Stomach smooth muscle (tissue), 2 donors: ENCODE results near the gene DAB2.
A peak's percentile ranks its signal among the peaks of the same experiment; 100 is the strongest.

ENCODE experiments used
- H3K27ac ChIP-seq: one replicate; pipeline ENCODE4 v1.7.0; 2013; ENCODE audit warnings: mild to moderate bottlenecking, low read length, inconsistent platforms
- H3K27me3 ChIP-seq, 2 donors: one replicate each; pipeline ENCODE4 v1.7.0; 2013; ENCODE audit warnings: low read length in 2 of 2; ENCODE audit not compliant: insufficient read depth in 2 of 2, control insufficient read depth in 1 of 2
- H3K36me3 ChIP-seq, 2 donors: one replicate each; pipeline ENCODE4 v1.7.0; 2013; ENCODE audit warnings: low read length in 2 of 2; ENCODE audit not compliant: control insufficient read depth in 2 of 2, insufficient read depth in 2 of 2
- H3K4me1 ChIP-seq: one replicate; pipeline ENCODE4 v1.7.0; 2013; ENCODE audit warnings: low read length; ENCODE audit not compliant: control insufficient read depth, insufficient read depth
- H3K4me3 ChIP-seq, 2 donors: one replicate each; pipeline ENCODE4 v1.7.0; 2013; ENCODE audit warnings: low read length in 2 of 2
- H3K9ac ChIP-seq, 2 donors: one replicate each; pipeline ENCODE4 v1.7.0; 2013; ENCODE audit warnings: low read length in 2 of 2, mild to moderate bottlenecking in 1 of 2
- H3K9me3 ChIP-seq, 2 donors: one replicate each; pipeline ENCODE4 v1.7.0; 2013; ENCODE audit warnings: low read length in 2 of 2; ENCODE audit not compliant: control insufficient read depth in 2 of 2
- donor health status: healthy.
- donor health status: Pancreatic carcinoma.

The DAB2 gene

DNA sequence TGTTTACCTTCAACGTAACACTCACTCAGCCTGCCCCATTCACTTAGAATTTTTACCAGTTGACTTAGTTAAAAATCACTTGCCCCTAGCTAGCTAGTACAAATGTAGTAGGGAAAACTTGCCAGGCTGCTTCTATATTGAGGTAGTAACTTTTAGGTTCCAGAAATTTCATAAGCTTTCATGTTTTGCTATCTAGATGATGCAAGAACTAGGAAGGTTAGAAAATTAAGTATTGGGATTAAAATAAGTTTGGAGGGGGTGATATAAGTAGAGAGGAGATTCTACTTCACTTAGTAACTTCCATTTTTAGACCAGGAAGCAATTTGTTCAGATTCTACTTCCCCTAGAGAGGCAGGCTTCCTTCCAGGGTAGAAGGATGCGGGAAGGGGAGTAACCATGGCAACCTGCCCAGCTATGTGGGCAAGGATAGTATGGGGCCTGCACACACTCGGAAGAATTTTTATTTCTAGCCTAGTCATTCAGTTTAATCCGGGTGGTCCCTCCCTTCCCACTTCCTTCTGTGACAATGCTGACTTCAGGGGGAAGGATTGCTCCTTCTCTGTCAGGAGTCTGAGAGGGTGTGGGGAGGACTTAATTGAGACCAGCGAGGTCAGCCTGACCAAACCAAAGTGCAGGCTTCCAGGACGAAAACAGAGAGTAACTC, 4.2 kb downstream of the DAB2 start:
- Histone ChIP-seq H3K4me3 (peak overlapping the region in 1 of 2 donors; percentile 54), H3K27ac (peak overlapping the region; percentile 42), H3K27me3 (no peaks in the 10 kb centered on the region), H3K9me3 (no peaks in the 10 kb centered on the region), H3K36me3 (peaks cover 0 to 2% of the 10 kb centered on the region in 2 donors), H3K4me1 (peaks cover 6% of the 10 kb centered on the region), H3K9ac (no peak overlapping the region)

DNA sequence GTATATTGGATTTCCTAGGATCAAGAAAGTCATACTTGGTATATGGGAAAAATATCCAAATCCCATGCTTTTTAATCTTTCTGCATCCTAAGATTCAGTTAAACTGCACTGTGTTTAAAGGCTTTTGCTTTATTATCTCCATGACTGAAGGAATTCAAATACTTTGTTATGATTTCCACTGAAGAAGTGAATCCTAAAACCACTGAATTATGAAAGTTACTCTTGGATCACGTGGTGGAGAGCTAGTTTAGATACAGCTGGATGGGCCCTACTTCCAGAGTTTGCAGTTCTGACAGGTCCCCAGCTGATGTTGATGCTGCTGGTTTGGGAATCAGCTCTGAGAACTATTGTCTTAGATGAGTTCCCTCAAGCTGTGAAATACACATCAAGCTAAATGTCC, 5.0 kb downstream of the DAB2 start:
- Histone ChIP-seq H3K9me3 (no peaks in the 10 kb centered on the region), H3K9ac (no peak overlapping the region), H3K27me3 (no peaks in the 10 kb centered on the region), H3K4me1 (peaks cover 4% of the 10 kb centered on the region), H3K36me3 (peaks cover 0 to 2% of the 10 kb centered on the region in 2 donors), H3K27ac (no peak overlapping the region), H3K4me3 (no peak overlapping the region)

DNA sequence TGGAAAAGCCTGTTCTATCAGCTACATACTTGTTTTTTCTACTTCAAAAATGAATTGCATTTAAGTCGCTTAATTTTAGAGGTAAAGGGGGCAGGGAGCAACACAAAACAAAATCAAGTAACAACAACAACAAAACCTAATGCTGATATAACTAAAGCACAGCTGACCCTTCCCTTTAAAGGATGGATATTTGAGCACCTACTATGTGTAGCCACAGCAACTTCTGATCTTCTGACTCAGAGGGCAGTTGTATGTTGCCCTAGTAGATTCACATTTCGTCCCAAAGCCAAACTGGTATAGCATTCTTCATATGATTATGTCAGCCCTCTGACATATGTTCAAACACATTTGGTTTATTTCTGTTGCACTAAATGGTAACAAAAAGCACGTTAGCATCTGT, 6.8 kb downstream of the DAB2 start:
- Histone ChIP-seq H3K36me3 (peaks cover 0 to 2% of the 10 kb centered on the region in 2 donors), H3K27me3 (no peaks in the 10 kb centered on the region), H3K9me3 (no peaks in the 10 kb centered on the region), H3K9ac (no peak overlapping the region), H3K27ac (no peak overlapping the region), H3K4me3 (no peak overlapping the region), H3K4me1 (no peaks in the 10 kb centered on the region)

DNA sequence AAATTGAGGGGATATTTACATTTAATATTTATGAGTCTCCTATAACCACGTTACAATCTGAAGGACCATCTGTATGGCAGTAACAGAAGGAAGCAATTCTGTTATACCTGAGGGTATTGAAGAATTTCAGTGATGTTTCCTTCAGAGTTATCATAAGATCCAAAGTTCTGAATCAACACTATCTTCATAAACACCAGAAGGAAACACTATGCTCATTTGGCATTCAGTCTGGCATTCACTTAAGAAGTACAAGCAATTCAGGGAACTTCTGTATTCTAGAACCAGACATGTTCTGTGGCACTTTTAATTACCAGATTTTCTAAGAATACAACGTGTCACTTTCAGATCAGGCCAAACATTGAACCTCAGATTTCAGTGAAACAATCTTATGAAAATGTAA, 9.6 kb downstream of the DAB2 start:
- Histone ChIP-seq H3K9ac (no peak overlapping the region), H3K27me3 (no peaks in the 10 kb centered on the region), H3K4me1 (peaks cover 4% of the 10 kb centered on the region), H3K9me3 (no peaks in the 10 kb centered on the region), H3K36me3 (no peaks in the 10 kb centered on the region), H3K4me3 (no peak overlapping the region), H3K27ac (no peak overlapping the region)

DNA sequence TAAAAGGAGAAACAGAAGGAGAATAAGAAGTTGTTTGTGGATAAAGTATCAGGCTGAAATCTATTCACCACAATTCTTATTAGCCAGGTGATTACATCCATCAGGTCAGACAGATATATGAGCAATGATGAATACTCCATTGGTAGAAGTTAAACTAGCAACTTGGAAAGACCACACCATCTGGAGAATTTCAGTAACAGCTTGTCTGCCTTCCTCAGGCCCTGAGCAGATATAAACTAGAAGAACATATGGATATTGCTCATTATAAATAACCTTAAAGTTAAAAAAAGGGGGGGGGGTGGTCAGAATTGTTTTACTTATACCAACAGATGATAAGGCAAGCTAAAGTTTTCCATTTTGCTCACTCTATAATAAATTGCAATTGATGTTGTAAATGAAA, 10.4 kb downstream of the DAB2 start:
- Histone ChIP-seq H3K36me3 (no peaks in the 10 kb centered on the region), H3K4me3 (no peak overlapping the region), H3K9ac (no peak overlapping the region), H3K9me3 (no peaks in the 10 kb centered on the region), H3K27ac (no peak overlapping the region), H3K27me3 (no peaks in the 10 kb centered on the region), H3K4me1 (peaks cover 4% of the 10 kb centered on the region)

DNA sequence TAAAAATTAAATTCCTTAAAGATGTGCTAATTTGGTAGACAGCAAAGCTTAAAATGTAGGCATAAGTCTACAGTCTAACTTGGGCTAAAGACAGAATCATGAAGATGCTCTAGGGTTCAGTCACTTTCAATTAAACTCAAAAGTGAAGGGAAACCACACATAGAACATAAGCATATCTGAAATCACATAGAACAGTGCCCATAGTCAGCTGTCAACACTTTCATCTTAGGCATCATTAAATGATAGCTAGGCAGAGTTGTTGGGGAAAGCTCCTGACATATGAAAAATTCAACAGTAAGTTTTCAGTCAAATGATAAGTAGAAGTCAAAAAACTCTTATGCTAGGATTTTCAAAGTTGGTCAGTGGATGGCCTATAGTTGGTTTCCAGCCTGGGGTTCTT, 11.0 kb downstream of the DAB2 start:
- no peaks in the 10 kb centered on the region for H3K27me3 ChIP-seq
- H3K27ac ChIP-seq = no peak overlapping the region
- H3K4me3 ChIP-seq = no peak overlapping the region
- H3K36me3 ChIP-seq = no peaks in the 10 kb centered on the region
- no peaks in the 10 kb centered on the region for H3K9me3 ChIP-seq
- peaks cover 4% of the 10 kb centered on the region for H3K4me1 ChIP-seq
- H3K9ac ChIP-seq = no peak overlapping the region

DNA sequence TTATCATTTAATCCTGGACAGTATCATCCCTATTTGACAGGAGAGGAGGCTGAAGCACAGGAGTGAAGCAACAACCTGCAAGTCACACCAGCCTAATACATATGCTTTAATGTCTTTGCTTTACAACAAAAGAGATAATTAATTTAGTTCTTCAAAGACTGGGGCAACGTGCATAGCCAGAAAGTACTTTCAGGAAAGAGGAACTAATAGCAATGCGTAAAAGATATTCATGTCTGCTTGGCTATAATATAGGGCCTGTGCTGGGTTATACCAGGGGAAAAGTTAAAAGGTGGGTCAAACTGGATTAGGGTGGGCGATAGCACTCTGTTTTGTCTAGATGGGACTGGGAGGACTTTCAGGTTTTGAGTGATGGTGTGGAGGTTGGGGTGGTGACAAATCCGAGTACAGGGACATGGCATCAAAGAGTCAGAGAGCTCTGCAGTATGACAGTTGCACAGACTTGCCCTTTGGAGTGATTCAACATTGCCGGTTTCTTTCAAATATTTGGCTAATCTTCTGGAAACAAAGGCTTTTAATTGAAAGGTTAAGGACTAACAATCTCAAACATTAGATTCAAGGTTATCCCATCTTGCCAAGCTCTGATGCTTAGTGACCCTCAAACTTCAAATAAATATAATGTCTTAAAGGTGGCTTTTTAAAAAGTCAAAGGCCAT, 11.9 kb downstream of the DAB2 start:
- H3K27ac ChIP-seq = no peak overlapping the region
- no peaks in the 10 kb centered on the region for H3K9me3 ChIP-seq
- H3K27me3 ChIP-seq = no peaks in the 10 kb centered on the region
- no peak overlapping the region for H3K9ac ChIP-seq
- H3K4me3 ChIP-seq = no peak overlapping the region
- H3K36me3 ChIP-seq = no peaks in the 10 kb centered on the region
- peaks cover 10% of the 10 kb centered on the region for H3K4me1 ChIP-seq

DNA sequence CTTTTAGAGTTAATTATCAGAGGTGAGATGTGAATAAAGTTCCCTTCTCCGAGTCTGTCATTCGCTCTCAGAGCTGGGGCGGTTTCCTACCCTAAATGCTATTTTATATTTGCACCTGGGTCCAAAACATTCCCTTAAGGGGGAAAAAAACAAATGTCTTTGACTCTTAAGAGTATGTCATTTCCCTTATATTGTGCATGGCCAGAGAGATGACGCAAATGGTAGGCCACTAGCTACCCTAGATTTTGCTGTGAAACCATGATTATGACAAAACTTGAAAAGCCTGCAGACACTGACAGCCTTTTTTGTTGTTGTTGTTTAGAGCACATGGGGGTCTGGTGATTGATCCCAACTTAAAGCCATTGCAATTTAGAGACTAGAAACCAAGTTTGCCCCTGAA, 12.8 kb downstream of the DAB2 start:
- H3K27me3 ChIP-seq = no peaks in the 10 kb centered on the region

DNA sequence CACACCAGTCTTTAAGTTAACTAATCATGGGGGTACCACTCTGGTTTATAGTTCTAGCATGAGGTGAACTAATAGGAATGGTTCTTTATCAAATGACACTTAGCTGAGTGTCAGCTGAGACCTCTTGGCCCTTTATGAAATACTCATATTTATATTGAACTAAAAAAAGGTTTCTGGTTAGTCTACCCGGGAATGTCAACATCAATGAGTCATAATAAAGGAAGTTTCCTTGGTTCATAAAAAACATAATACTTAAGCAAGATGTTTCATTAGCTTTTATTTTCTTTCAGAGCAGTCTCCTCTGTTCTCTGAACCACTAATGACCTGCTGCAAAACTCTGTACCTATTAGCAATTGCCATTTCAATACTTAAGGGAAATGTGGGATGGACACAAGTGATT, 13.7 kb downstream of the DAB2 start:
- no peaks in the 10 kb centered on the region for H3K9me3 ChIP-seq
- no peak overlapping the region for H3K4me3 ChIP-seq
- H3K36me3 ChIP-seq = no peaks in the 10 kb centered on the region
- no peak overlapping the region for H3K9ac ChIP-seq
- no peak overlapping the region for H3K27ac ChIP-seq
- H3K4me1 ChIP-seq = peaks cover 10% of the 10 kb centered on the region
- no peaks in the 10 kb centered on the region for H3K27me3 ChIP-seq

More for the DNA sequence above, 12.8 kb downstream of the DAB2 start:
- H3K4me3 ChIP-seq = no peak overlapping the region
- H3K9me3 ChIP-seq = no peaks in the 10 kb centered on the region
- no peaks in the 10 kb centered on the region for H3K36me3 ChIP-seq
- H3K4me1 ChIP-seq = peaks cover 10% of the 10 kb centered on the region
- H3K27ac ChIP-seq = no peak overlapping the region
- H3K9ac ChIP-seq = no peak overlapping the region

DNA sequence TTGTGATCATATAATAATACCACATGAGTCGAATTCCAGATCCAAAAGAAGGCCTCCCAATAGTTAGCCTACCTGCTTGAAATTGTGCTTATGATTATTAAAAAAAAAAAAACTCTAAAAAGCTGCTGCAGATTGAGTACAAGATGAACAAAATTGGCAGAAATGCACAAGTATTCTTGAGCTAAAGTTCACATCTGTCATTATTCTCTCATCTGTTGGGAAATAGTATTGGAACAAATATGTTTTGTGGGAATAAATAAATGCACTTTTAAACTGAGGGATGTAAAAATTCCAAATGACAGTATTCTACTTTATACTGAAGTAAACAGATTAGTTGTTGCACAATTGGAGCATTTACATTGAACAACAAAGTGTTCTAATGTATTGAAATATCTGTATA, 15.7 kb downstream of the DAB2 start:
- no peaks in the 10 kb centered on the region for H3K9me3 ChIP-seq
- no peaks in the 10 kb centered on the region for H3K36me3 ChIP-seq
- H3K9ac ChIP-seq = no peak overlapping the region
- peaks cover 10% of the 10 kb centered on the region for H3K4me1 ChIP-seq
- H3K27ac ChIP-seq = no peak overlapping the region
- H3K27me3 ChIP-seq = no peaks in the 10 kb centered on the region
- no peak overlapping the region for H3K4me3 ChIP-seq

DNA sequence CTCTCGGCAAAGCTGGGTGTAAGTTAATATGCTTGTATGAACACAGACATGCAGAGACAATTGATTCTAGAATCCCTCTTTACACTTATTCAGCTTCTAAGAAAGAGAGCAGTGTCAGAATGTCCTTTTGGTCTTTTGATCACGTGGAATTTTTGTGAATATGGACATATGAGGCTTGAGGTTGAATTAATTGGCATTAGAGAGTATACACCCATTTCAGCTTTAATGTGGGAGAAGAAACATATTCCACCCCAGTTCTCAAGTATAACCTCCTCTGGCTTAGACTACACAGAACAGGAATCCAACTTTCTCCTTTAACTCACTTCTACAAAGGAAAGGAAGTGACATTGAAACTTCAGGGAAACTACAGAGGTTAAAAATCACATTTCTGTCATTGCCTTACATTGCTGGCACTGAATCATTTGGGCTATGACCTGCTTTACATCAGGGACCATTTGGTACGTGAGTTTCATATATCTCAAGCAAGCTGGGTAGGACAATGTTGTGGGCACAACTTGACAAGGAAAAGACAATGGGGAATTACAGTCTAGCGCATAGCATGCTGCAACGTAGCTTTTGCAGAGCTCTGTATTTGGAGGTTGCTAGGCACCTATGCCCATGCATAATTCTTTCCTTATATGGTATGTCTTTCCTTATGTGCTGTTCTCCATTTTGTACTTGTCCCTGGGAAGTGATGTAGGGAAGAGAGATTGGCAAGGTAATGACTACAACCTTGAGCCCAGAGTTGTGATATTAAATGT, 19.5 kb downstream of the DAB2 start:
- Histone ChIP-seq H3K36me3 (no peaks in the 10 kb centered on the region), H3K9ac (no peak overlapping the region), H3K27me3 (no peaks in the 10 kb centered on the region), H3K4me3 (no peak overlapping the region), H3K27ac (no peak overlapping the region), H3K4me1 (peaks cover 6% of the 10 kb centered on the region), H3K9me3 (no peaks in the 10 kb centered on the region)
